H9 (cell line): ENCODE results near the gene IL5RA. TPM values are rescaled to one million over a fixed set of nuclear protein-coding genes. Genes with fewer than 3 reads are reported as not detected.

Source experiments
- DNase-seq: peaks from one replicate; pipeline ENCODE4 v3.0.0-alpha.2; 2017
- H2AFZ ChIP-seq: one replicate; pipeline ENCODE4 v1.6.1; 2013; ENCODE audit warnings: mild to moderate bottlenecking, low read length, control low read depth, moderate library complexity
- H2AK5ac ChIP-seq: 2 replicates; pipeline ENCODE4 v1.6.1; 2013; ENCODE audit warnings: low read length, control low read depth, mixed read lengths; ENCODE audit not compliant: insufficient read length
- H2BK120ac ChIP-seq: one replicate; pipeline ENCODE4 v1.6.1; 2013; ENCODE audit warnings: low read depth, mild to moderate bottlenecking, low read length, control low read depth, inconsistent platforms; ENCODE audit not compliant: poor library complexity, severe bottlenecking
- H2BK12ac ChIP-seq: 2 replicates; pipeline ENCODE4 v1.6.1; 2013; ENCODE audit warnings: low read length, control low read depth, mixed read lengths, low read depth; ENCODE audit not compliant: insufficient read length
- H2BK15ac ChIP-seq: 2 replicates; pipeline ENCODE4 v1.6.1; 2013; ENCODE audit warnings: low read depth, low read length, control low read depth
- H2BK20ac ChIP-seq: one replicate; pipeline ENCODE4 v1.6.1; 2013; ENCODE audit warnings: low read depth, mild to moderate bottlenecking, low read length, control low read depth, inconsistent platforms; ENCODE audit not compliant: poor library complexity, severe bottlenecking
- H2BK5ac ChIP-seq: 2 replicates; pipeline ENCODE4 v1.6.1; 2013; ENCODE audit warnings: low read length, control low read depth, mixed read lengths; ENCODE audit not compliant: insufficient read length
- H3K14ac ChIP-seq: 2 replicates; pipeline ENCODE4 v1.6.1; 2013; ENCODE audit warnings: low read length, control low read depth; ENCODE audit not compliant: insufficient read depth
- H3K18ac ChIP-seq: 2 replicates; pipeline ENCODE4 v1.6.1; 2013; ENCODE audit warnings: low read depth, mild to moderate bottlenecking, mixed read lengths, low read length, control low read depth; ENCODE audit not compliant: insufficient read length
- H3K23ac ChIP-seq: 2 replicates; pipeline ENCODE4 v1.6.1; 2013; ENCODE audit warnings: low read length, control low read depth, mixed read lengths, low read depth; ENCODE audit not compliant: insufficient read length
- H3K23me2 ChIP-seq: 2 replicates; pipeline ENCODE4 v1.6.1; 2013; ENCODE audit warnings: low read depth, mild to moderate bottlenecking, mixed read lengths, low read length, control low read depth; ENCODE audit not compliant: insufficient read length, poor library complexity, severe bottlenecking
- H3K27ac ChIP-seq: 2 replicates; pipeline ENCODE4 v1.5.1; 2013; ENCODE audit warnings: low read length, control low read depth, mixed read lengths, low read depth; ENCODE audit not compliant: insufficient read length
- H3K27me3 ChIP-seq: 2 replicates; pipeline ENCODE4 v1.6.1; 2013; ENCODE audit warnings: low read length, control low read depth, inconsistent platforms; ENCODE audit not compliant: insufficient read depth
- H3K4ac ChIP-seq: 2 replicates; pipeline ENCODE4 v1.6.1; 2013; ENCODE audit warnings: low read depth, mild to moderate bottlenecking, control low read depth, inconsistent platforms, low read length, moderate library complexity
- H3K4me1 ChIP-seq: 2 replicates; pipeline ENCODE4 v1.6.1; 2013; ENCODE audit warnings: low read length, control low read depth, inconsistent platforms; ENCODE audit not compliant: insufficient read depth
- H3K4me2 ChIP-seq: 2 replicates; pipeline ENCODE4 v1.6.1; 2013; ENCODE audit warnings: low read length, control low read depth, mixed read lengths; ENCODE audit not compliant: insufficient read length, insufficient read depth
- H3K56ac ChIP-seq: 2 replicates; pipeline ENCODE4 v1.6.1; 2013; ENCODE audit warnings: low read depth, mild to moderate bottlenecking, mixed read lengths, low read length, control low read depth; ENCODE audit not compliant: insufficient read length
- H3K79me1 ChIP-seq: 2 replicates; pipeline ENCODE4 v1.6.1; 2013; ENCODE audit warnings: low read depth, mild to moderate bottlenecking, moderate library complexity, low read length, control low read depth, inconsistent platforms; ENCODE audit not compliant: insufficient read depth, poor library complexity, severe bottlenecking
- H3K79me2 ChIP-seq: 2 replicates; pipeline ENCODE4 v1.6.1; 2013; ENCODE audit warnings: low read length, control low read depth, inconsistent platforms; ENCODE audit not compliant: insufficient read depth
- H3K9ac ChIP-seq: 2 replicates; pipeline ENCODE4 v1.6.1; 2013; ENCODE audit warnings: low read length, control low read depth, mixed read lengths; ENCODE audit not compliant: insufficient read length; ENCODE audit errors: extremely low read depth
- H3K9me3 ChIP-seq: one replicate; pipeline ENCODE4 v1.6.1; 2013; ENCODE audit warnings: low read depth, low read length, inconsistent platforms; ENCODE audit not compliant: control insufficient read depth
- H3T11ph ChIP-seq: one replicate; pipeline ENCODE4 v1.6.1; 2013; ENCODE audit warnings: mild to moderate bottlenecking, low read length, control low read depth, inconsistent platforms
- H4K20me1 ChIP-seq: one replicate; pipeline ENCODE4 v1.6.1; 2013; ENCODE audit not compliant: control insufficient read depth, insufficient read length, insufficient read depth
- H4K5ac ChIP-seq: 2 replicates; pipeline ENCODE4 v1.6.1; 2013; ENCODE audit warnings: low read depth, mild to moderate bottlenecking, mixed read lengths, low read length, control low read depth; ENCODE audit not compliant: insufficient read length
- H4K8ac ChIP-seq: replicated peaks from 2 replicates; pipeline ENCODE4 v1.6.1; 2013; ENCODE audit warnings: low read length, control low read depth, mixed read lengths, low read depth; ENCODE audit not compliant: insufficient read length
- H4K91ac ChIP-seq: 2 replicates; pipeline ENCODE4 v1.6.1; 2013; ENCODE audit warnings: low read depth, mild to moderate bottlenecking, moderate library complexity, mixed read lengths, low read length, control low read depth; ENCODE audit not compliant: insufficient read length
- H3K27ac Mint-ChIP-seq, 3 experiments: 2 replicates in 2 of 3; 3 replicates in 1 of 3; pipeline ENCODE4 v1.8.0; 2020 to 2021; ENCODE audit warnings: mixed read lengths in 3 of 3, mild to moderate bottlenecking in 1 of 3, moderate library complexity in 1 of 3
- H3K27me3 Mint-ChIP-seq: 2 replicates; pipeline ENCODE4 v1.8.0; 2021; ENCODE audit warnings: low read depth, mild to moderate bottlenecking, moderate library complexity, mixed read lengths
- H3K36me3 Mint-ChIP-seq, 3 experiments: 2 replicates in 2 of 3; 3 replicates in 1 of 3; pipeline ENCODE4 v1.8.0; 2020 to 2021; ENCODE audit warnings: low read depth in 3 of 3, mixed read lengths in 3 of 3; ENCODE audit not compliant: insufficient read depth in 1 of 3
- H3K4me1 Mint-ChIP-seq, 2 experiments: 2 replicates each; pipeline ENCODE4 v1.8.0; 2020; ENCODE audit warnings: mixed read lengths in 2 of 2
- H3K4me3 Mint-ChIP-seq, 2 experiments: 2 replicates in 1 of 2; 3 replicates in 1 of 2; pipeline ENCODE4 v1.8.0; 2020 to 2021; ENCODE audit warnings: mild to moderate bottlenecking in 2 of 2, mixed read lengths in 2 of 2, moderate library complexity in 1 of 2
- H3K9me3 Mint-ChIP-seq, 2 experiments: 2 replicates in 1 of 2; 3 replicates in 1 of 2; pipeline ENCODE4 v1.8.0; 2020; ENCODE audit warnings: mild to moderate bottlenecking in 2 of 2, mixed read lengths in 2 of 2, moderate library complexity in 1 of 2
- WGBS: extraction: QIAGEN DNeasy Blood & Tissue Kit; methylation state at CpG from one replicate; pipeline ENCODE4 v1.1.7; 2013; ENCODE audit warnings: missing lambda C conversion rate, low lambda C conversion rate, mixed read lengths; ENCODE audit not compliant: insufficient read length; ENCODE audit errors: extremely low coverage; 5-methylcytosine and 5-hydroxymethylcytosine counted together
- total RNA-seq: library from RNA; stranded (reverse); gene quantifications from 2 replicates; pipeline ENCODE4 v1.2.1, GENCODE V29; 2021
- TF ChIP-seq, protein P1 (sequence below): fragments of 200-600 bp; sonication (generic); conservative IDR thresholded peaks from 3 replicates; pipeline ENCODE4 v1.8.0; 2021; ENCODE audit warnings: antibody characterized with exemption, mild to moderate bottlenecking

IL5RA gene
- total RNA-seq, 1 experiment from 2014 or later, result not detected

DNA sequence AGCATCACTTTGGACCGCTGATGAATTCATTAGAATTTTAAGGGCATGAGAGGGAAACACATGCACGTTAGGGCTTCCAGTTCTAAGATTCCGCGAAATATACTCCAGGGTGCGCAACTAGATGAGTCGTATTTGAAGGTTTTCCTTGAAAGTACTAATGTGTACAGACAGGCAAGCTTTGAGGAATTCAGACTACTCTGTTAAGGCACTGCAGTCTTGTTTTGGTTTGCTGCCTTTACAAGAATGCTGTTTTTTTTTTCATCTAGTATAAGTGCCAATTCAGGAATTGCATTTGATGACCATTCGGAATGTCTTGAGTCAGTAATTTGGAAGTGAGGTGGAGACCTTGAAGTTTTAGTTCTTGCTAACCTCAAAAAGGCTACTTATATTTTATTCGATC is 35.7 kb upstream of the IL5RA start:
- H3K79me2 ChIP-seq, result no peaks in the 10 kb centered on the region; the same call in 1 of the 2 replicates
- no peak overlapping the region for H3T11ph ChIP-seq
- H3K27ac ChIP-seq, result no peak overlapping the region
- no CpG with 5 or more reads among the region's 8 CpGs for WGBS
- no peaks in the 10 kb centered on the region for H3K4me1 ChIP-seq
- no peaks in the 10 kb centered on the region for H3K27me3 ChIP-seq
- no peaks in the 10 kb centered on the region for H3K27me3 Mint-ChIP-seq
- no peaks in the 10 kb centered on the region for H3K23me2 ChIP-seq
- H3K36me3 Mint-ChIP-seq, result peaks cover 40 to 88% (median 79%) of the 10 kb centered on the region in 3 experiments; a peak in 6 of 7 replicates
- no peak overlapping the region for H2BK20ac ChIP-seq
- no peaks in the 10 kb centered on the region for H3K4me1 Mint-ChIP-seq
- no peaks in the 10 kb centered on the region for H3K9me3 ChIP-seq
- no peak overlapping the region for H3K9ac ChIP-seq
- H2AK5ac ChIP-seq, result no peak overlapping the region
- H2BK12ac ChIP-seq, result no peak overlapping the region
- no peak overlapping the region for H2BK5ac ChIP-seq
- no peak overlapping the region for H2BK15ac ChIP-seq
- H3K56ac ChIP-seq, result no peak overlapping the region
- H3K9me3 Mint-ChIP-seq, result no peaks in the 10 kb centered on the region
- TF ChIP-seq, protein P1, sequence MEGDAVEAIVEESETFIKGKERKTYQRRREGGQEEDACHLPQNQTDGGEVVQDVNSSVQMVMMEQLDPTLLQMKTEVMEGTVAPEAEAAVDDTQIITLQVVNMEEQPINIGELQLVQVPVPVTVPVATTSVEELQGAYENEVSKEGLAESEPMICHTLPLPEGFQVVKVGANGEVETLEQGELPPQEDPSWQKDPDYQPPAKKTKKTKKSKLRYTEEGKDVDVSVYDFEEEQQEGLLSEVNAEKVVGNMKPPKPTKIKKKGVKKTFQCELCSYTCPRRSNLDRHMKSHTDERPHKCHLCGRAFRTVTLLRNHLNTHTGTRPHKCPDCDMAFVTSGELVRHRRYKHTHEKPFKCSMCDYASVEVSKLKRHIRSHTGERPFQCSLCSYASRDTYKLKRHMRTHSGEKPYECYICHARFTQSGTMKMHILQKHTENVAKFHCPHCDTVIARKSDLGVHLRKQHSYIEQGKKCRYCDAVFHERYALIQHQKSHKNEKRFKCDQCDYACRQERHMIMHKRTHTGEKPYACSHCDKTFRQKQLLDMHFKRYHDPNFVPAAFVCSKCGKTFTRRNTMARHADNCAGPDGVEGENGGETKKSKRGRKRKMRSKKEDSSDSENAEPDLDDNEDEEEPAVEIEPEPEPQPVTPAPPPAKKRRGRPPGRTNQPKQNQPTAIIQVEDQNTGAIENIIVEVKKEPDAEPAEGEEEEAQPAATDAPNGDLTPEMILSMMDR, result no peak
- no peak for DNase-seq
- H4K8ac ChIP-seq, result no peak overlapping the region
- H3K4me3 Mint-ChIP-seq, result no peak overlapping the region
- H4K20me1 ChIP-seq, result no peaks in the 10 kb centered on the region
- H3K23ac ChIP-seq, result no peak overlapping the region
- H3K4ac ChIP-seq, result no peak overlapping the region
- H3K18ac ChIP-seq, result no peak overlapping the region
- H4K5ac ChIP-seq, result no peak overlapping the region
- H2AFZ ChIP-seq, result no peak overlapping the region
- H4K91ac ChIP-seq, result no peak overlapping the region
- H3K79me1 ChIP-seq, result no peaks in the 10 kb centered on the region
- no peak overlapping the region for H3K14ac ChIP-seq
- H2BK120ac ChIP-seq, result no peak overlapping the region
- H3K4me2 ChIP-seq, result no peak overlapping the region
- H3K27ac Mint-ChIP-seq, result no peak overlapping the region; a peak in 1 of 7 replicates
